KBM-7 (cell line): ENCODE results near the gene CLCN1.

Experiments used
- DNase-seq: peaks from one replicate; pipeline ENCODE4 v3.0.0-alpha.2; 2015
- in situ Hi-C: fragments of 300-500 bp; cut with MboI; formaldehyde crosslinking; loops from 2 replicates; pipeline ENCODE4 v1.14.3; 2020; ENCODE audit warnings: low sequenced_read_pairs, low pct_unique_long_range_greater_than_20kb, mixed read lengths

Gene CLCN1

GRCh38 chr7:143325240-143325639 is 9.3 kb downstream of the CLCN1 start:
- in situ Hi-C loops: no loop called here
- DNase-seq: no peak

GRCh38 chr7:143327903-143328302 is 12.0 kb downstream of the CLCN1 start:
- no peak for DNase-seq
- in situ Hi-C loops: no loop called here

- in situ Hi-C loops: no loop called here
- no peak for DNase-seq
Measured at GRCh38 chr7:143329471-143330170, 13.7 kb downstream of the CLCN1 start.

GRCh38 chr7:143331179-143331801 is 15.4 kb downstream of the CLCN1 start:
- in situ Hi-C loops: no loop called here
- DNase-seq: peak; percentile 25

- in situ Hi-C loops: no loop called here
- DNase-seq: no peak
Measured at GRCh38 chr7:143334244-143334643, 18.3 kb downstream of the CLCN1 start.

GRCh38 chr7:143337216-143337615 is 21.3 kb downstream of the CLCN1 start:
- in situ Hi-C loops: no loop called here

GRCh38 chr7:143341842-143342241 is 25.9 kb downstream of the CLCN1 start:
- no peak for DNase-seq
- in situ Hi-C loops: no loop called here

More at GRCh38 chr7:143337216-143337615, 21.3 kb downstream of the CLCN1 start:
- DNase-seq: no peak

- in situ Hi-C loops: no loop called here
- no peak for DNase-seq
Measured at GRCh38 chr7:143343596-143343995, 27.7 kb downstream of the CLCN1 start.

GRCh38 chr7:143345428-143345900 is 29.6 kb downstream of the CLCN1 start:
- peak; percentile 37 for DNase-seq
- in situ Hi-C loops: no loop called here

GRCh38 chr7:143346018-143346417 is 30.1 kb downstream of the CLCN1 start:
- in situ Hi-C loops: no loop called here
- DNase-seq: no peak

GRCh38 chr7:143347950-143348349 is 32.0 kb downstream of the CLCN1 start:
- in situ Hi-C loops: no loop called here
- DNase-seq: no peak

GRCh38 chr7:143351060-143351459 is 35.1 kb downstream of the CLCN1 start:
- DNase-seq: no peak
- in situ Hi-C loops: no loop called here

GRCh38 chr7:143351574-143351973 is 35.7 kb downstream of the CLCN1 start:
- in situ Hi-C loops: no loop called here
- no peak for DNase-seq

- in situ Hi-C loops: no loop called here
- DNase-seq: no peak
Measured at GRCh38 chr7:143352531-143353002, 36.7 kb downstream of the CLCN1 start.

GRCh38 chr7:143354376-143354775 is 38.5 kb downstream of the CLCN1 start:
- no peak for DNase-seq
- in situ Hi-C loops: no loop called here

GRCh38 chr7:143354965-143355364 is 39.1 kb downstream of the CLCN1 start:
- in situ Hi-C loops: no loop called here
- no peak for DNase-seq

- in situ Hi-C loops: no loop called here
- no peak for DNase-seq
Measured at GRCh38 chr7:143355450-143356385, 39.8 kb downstream of the CLCN1 start.

GRCh38 chr7:143356414-143357050 is 40.6 kb downstream of the CLCN1 start:
- no peak for DNase-seq
- in situ Hi-C loops: no loop called here

- no peak for DNase-seq
- in situ Hi-C loops: no loop called here
Measured at GRCh38 chr7:143358626-143359025, 42.7 kb downstream of the CLCN1 start.
